Measurements from ENCODE around the gene PDCD7.

PDCD7 gene

DNA sequence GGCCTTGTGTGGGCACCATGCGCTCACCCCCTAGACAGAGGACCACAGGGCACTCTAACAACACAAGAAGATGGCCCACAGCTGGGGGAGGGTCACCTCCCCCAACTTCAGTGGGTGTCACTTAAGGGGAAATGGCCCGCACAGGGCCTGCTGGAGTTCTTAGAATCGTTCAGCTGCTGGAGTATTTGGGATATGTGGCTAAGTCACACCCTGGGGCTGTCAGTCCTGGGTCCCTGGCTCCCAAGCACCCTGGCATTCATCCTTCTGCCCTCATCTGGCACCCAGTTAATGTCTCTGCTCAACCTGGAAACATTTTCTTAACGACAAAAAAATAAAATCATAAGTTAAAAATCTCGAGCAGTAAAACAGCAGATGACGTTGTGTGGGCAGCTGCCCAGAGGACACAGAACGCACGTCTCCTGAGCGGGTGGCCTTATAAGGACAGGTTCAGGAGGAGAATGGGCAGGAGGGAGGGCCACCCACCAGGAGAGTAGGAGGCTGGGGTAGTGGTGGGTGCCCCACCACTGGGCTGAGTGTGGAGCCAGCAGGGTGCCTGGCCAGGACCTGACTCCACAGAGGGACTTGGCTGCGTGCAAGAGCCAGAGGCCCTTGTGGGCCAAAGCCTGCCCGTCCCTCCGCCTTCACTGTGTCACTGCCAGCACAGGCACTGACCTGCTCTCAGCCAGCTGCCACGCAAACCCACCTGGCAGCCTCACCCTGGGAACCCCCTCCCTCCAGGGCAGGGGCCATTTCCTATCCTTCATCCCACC lies 45.5 kb downstream of the PDCD7 start:
- H3K36me3 ChIP-seq (ENCODE audit: control insufficient read depth, low read depth, low read length) = no peaks in the 10 kb centered on the region
- peaks cover 23% of the 10 kb centered on the region for H3K4me1 ChIP-seq (ENCODE audit: control insufficient read depth, low read depth, low read length)
- H3K27ac ChIP-seq (ENCODE audit: low read length) = no peak overlapping the region
- no peak overlapping the region for H3K9ac ChIP-seq (ENCODE audit: low read length)
- no peaks in the 10 kb centered on the region for H3K9me3 ChIP-seq (ENCODE audit: control insufficient read depth, low read depth, low read length)
- H3K27me3 ChIP-seq (ENCODE audit: control insufficient read depth, insufficient read depth, low read length) = no peaks in the 10 kb centered on the region
- H3K4me3 ChIP-seq (ENCODE audit: low read length) = no peak overlapping the region

DNA sequence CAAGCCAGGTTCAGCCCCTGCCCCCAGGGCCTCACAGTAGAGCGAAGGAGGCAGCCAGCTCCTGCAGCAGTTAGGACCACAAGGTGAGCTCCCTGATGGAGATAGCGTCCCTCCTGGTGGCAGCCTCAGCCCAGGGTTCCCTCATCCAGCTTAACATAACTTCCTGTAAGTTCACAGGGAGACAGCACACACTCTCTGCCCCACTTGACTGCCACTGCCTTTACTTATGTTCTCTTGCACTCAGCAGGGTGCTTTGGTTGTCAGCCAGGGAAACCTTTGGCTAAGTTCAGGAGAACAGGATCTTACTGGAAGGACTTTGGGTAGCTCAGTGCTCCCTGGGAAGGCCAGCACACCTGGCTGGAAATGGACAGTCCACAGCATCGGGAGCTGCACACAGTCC lies 46.2 kb downstream of the PDCD7 start:
- Histone ChIP-seq H3K4me1 (ENCODE audit: control insufficient read depth, low read depth, low read length) (peaks cover 29% of the 10 kb centered on the region), H3K4me3 (ENCODE audit: low read length) (no peak overlapping the region), H3K9me3 (ENCODE audit: control insufficient read depth, low read depth, low read length) (no peaks in the 10 kb centered on the region), H3K36me3 (ENCODE audit: control insufficient read depth, low read depth, low read length) (no peaks in the 10 kb centered on the region), H3K27me3 (ENCODE audit: control insufficient read depth, insufficient read depth, low read length) (no peaks in the 10 kb centered on the region), H3K9ac (ENCODE audit: low read length) (no peak overlapping the region), H3K27ac (ENCODE audit: low read length) (no peak overlapping the region)

DNA sequence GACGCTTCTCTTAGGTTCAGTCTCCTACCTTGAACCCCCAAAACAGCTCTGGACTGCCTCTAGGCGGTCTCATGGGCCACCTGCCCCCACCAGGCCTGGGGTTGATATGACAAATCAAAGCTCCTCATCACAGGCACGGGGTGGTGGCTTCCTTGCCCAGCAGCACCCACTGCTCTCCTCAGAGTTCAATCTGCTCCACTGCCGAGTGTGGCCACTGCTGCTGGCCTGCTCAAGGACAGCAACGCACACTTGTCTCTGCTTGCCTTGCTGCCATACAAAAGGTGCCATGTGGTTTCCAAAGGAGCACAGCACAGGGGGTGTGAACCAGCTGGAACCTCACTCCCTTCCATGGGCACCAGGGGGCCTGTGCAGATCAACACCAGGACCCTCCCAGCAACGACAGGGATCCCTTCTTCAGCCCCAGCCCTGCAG lies 46.9 kb downstream of the PDCD7 start:
- Histone ChIP-seq H3K9ac (ENCODE audit: low read length) (no peak overlapping the region), H3K4me3 (ENCODE audit: low read length) (no peak overlapping the region), H3K9me3 (ENCODE audit: control insufficient read depth, low read depth, low read length) (no peaks in the 10 kb centered on the region), H3K4me1 (ENCODE audit: control insufficient read depth, low read depth, low read length) (peaks cover 33% of the 10 kb centered on the region), H3K27ac (ENCODE audit: low read length) (no peak overlapping the region), H3K27me3 (ENCODE audit: control insufficient read depth, insufficient read depth, low read length) (no peaks in the 10 kb centered on the region), H3K36me3 (ENCODE audit: control insufficient read depth, low read depth, low read length) (no peaks in the 10 kb centered on the region)

DNA sequence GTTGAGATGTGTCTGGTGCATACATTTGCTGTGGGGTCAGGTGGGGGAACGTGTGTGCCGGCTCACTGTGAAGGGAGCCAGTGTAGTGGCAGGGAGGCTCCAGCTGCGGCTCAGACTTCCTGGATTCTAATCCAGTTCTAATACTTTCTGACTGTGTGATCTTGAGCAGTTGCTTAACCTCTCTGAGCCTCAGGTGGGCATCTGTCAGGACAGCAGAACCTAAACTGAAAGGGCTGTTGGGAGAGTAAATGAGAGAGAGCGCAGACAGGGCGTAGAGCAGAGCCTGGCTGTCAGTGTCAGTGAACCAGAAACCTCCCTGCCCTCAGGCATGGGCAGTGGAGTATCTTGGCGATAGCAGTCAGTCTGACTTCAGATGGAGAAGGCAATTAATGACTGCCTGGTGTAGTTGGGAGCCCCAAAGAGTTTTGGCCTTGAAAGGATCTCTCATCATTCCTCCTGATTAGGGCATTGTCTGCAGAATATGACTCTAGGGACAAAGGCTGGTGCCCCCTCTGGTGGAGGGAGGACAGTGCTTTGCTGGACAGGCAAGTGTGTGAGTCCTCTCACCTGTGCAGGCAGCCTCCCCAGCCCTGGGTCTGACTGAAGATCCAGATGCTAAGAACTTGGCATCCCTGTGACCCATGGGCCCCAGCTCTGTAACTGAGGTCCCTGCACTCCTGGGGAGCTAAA lies 47.5 kb downstream of the PDCD7 start:
- no peaks in the 10 kb centered on the region for H3K27me3 ChIP-seq (ENCODE audit: control insufficient read depth, insufficient read depth, low read length)
- H3K4me1 ChIP-seq (ENCODE audit: control insufficient read depth, low read depth, low read length) = peaks cover 33% of the 10 kb centered on the region
- H3K9ac ChIP-seq (ENCODE audit: low read length) = no peak overlapping the region
- H3K36me3 ChIP-seq (ENCODE audit: control insufficient read depth, low read depth, low read length) = no peaks in the 10 kb centered on the region
- no peaks in the 10 kb centered on the region for H3K9me3 ChIP-seq (ENCODE audit: control insufficient read depth, low read depth, low read length)
- no peak overlapping the region for H3K27ac ChIP-seq (ENCODE audit: low read length)
- H3K4me3 ChIP-seq (ENCODE audit: low read length) = no peak overlapping the region

DNA sequence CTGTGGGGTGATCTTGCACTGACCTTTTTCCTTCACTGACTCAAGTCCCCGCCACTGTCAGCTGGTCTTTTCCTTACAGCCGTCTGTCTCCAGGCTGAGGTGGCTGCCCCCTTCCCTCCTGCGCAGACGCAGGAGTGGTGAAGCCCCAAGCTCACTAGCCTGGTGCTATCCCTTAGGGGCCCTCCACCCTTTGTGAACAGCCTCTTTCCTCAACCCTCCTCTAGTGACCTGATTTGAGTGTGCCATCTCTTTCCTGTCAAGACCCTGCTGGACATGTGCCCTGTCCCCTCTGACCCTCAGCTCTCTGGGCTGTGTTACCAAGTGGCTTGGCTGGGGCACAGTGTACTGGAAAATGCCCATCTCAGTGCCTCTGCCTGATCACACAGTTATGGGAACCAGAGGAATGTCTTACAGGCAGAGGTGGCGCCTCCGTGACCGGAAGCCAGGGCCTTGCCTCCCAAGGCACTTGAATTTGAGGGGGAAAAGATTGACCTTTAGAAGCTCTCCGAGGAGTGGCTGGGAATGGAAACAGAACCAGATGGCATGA lies 48.3 kb downstream of the PDCD7 start:
- Histone ChIP-seq H3K27ac (ENCODE audit: low read length) (no peak overlapping the region), H3K4me1 (ENCODE audit: control insufficient read depth, low read depth, low read length) (peaks cover 33% of the 10 kb centered on the region), H3K36me3 (ENCODE audit: control insufficient read depth, low read depth, low read length) (no peaks in the 10 kb centered on the region), H3K4me3 (ENCODE audit: low read length) (no peak overlapping the region), H3K27me3 (ENCODE audit: control insufficient read depth, insufficient read depth, low read length) (no peaks in the 10 kb centered on the region), H3K9me3 (ENCODE audit: control insufficient read depth, low read depth, low read length) (no peaks in the 10 kb centered on the region), H3K9ac (ENCODE audit: low read length) (no peak overlapping the region)

DNA sequence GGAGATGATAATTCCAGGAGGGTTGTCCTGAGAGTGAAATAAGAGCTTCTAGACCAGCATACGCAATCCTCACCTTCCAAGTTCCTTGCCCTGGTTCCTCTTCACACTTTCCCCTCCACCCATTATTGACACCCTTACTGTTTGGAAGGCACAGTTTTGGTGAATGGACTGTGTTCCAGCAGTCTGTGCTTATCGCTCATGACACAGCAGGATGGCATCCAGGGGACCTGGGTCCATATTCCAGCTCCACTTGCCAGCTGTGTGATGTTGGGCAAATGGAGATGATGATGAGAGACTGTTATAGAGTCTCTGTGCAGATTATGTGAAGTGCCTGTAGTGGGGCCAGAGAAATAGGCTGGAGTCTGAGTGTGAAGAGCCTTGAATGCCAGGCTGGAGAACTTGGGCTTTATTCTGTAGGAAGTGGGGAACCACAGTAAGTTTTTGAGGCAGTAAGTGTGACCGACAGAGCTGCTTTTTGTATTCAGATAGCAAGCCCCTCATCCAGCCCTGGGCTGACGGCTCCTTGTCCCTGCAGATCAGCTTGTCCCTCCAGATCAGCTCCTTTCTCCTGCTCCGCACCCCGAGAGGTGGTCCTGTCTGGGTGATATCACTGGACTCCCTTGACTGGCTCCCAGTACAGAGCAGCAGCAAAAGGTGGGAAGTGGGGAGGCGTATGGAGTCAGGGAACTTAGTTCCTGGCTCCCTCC lies 49.0 kb downstream of the PDCD7 start:
- Histone ChIP-seq H3K9me3 (ENCODE audit: control insufficient read depth, low read depth, low read length) (no peaks in the 10 kb centered on the region), H3K36me3 (ENCODE audit: control insufficient read depth, low read depth, low read length) (no peaks in the 10 kb centered on the region), H3K27ac (ENCODE audit: low read length) (no peak overlapping the region), H3K9ac (ENCODE audit: low read length) (no peak overlapping the region), H3K4me1 (ENCODE audit: control insufficient read depth, low read depth, low read length) (peaks cover 33% of the 10 kb centered on the region), H3K27me3 (ENCODE audit: control insufficient read depth, insufficient read depth, low read length) (no peaks in the 10 kb centered on the region), H3K4me3 (ENCODE audit: low read length) (no peak overlapping the region)

DNA sequence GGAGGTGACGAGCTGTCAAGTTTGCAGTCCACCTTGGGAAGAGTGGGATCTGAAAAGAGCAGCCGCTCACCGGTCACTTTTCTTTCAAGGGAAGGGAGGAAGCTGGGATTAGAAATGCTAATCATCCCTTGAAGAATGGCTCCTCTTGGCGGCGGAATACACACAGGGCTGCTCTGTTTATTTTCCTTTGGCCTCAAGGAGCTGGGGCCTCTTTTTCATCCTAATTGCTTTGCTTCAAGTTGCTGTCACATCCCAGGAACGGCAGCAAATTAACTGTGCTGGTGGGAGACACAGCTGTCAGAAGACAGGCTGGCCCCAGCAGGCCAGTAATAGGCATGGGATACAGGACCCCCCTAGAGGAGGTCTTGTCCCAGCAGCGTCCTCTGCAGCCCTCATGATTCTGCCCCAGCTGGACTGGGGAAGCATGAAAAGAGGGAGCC lies 50.3 kb downstream of the PDCD7 start:
- Histone ChIP-seq H3K4me3 (ENCODE audit: low read length) (peak overlapping the region; percentile 27), H3K27me3 (ENCODE audit: control insufficient read depth, insufficient read depth, low read length) (no peaks in the 10 kb centered on the region), H3K36me3 (ENCODE audit: control insufficient read depth, low read depth, low read length) (no peaks in the 10 kb centered on the region), H3K4me1 (ENCODE audit: control insufficient read depth, low read depth, low read length) (peaks cover 25% of the 10 kb centered on the region), H3K27ac (ENCODE audit: low read length) (no peak overlapping the region), H3K9ac (ENCODE audit: low read length) (no peak overlapping the region), H3K9me3 (ENCODE audit: control insufficient read depth, low read depth, low read length) (no peaks in the 10 kb centered on the region)

DNA sequence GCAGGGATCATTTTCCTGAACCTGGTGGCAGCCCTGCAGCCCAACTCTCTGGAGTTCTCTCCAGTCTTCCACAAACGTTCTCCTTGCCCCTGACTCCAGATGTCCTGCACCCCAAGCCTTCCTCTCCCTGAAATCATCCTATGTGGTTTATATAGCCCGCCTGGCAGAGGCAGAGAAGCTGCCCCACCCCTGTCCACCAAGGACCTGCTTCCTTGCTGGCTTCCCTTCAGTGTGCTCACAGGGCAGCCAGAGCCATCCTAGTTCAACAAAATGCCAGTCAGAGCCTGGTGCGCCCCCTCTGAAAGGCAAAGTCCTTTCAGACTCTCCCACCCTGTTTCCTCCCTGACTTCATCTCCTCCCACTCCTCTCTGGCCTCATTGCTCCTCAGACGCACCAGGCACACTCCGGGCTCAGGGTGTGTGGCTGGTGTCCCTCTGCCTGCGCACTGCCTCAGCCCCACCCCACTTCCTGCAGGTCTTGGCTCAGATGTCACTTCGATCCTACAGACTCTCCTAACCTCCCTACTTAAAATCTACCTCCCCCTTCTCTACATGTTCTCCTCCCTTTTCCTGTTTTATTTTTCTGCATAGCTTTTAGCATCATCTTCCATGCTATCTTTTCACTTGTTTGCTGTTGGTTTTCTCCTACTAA lies 51.2 kb downstream of the PDCD7 start:
- Histone ChIP-seq H3K9ac (ENCODE audit: low read length) (no peak overlapping the region), H3K27me3 (ENCODE audit: control insufficient read depth, insufficient read depth, low read length) (no peaks in the 10 kb centered on the region), H3K36me3 (ENCODE audit: control insufficient read depth, low read depth, low read length) (no peaks in the 10 kb centered on the region), H3K4me3 (ENCODE audit: low read length) (peak overlapping the region; percentile 27), H3K4me1 (ENCODE audit: control insufficient read depth, low read depth, low read length) (peaks cover 25% of the 10 kb centered on the region), H3K9me3 (ENCODE audit: control insufficient read depth, low read depth, low read length) (no peaks in the 10 kb centered on the region), H3K27ac (ENCODE audit: low read length) (no peak overlapping the region)

DNA sequence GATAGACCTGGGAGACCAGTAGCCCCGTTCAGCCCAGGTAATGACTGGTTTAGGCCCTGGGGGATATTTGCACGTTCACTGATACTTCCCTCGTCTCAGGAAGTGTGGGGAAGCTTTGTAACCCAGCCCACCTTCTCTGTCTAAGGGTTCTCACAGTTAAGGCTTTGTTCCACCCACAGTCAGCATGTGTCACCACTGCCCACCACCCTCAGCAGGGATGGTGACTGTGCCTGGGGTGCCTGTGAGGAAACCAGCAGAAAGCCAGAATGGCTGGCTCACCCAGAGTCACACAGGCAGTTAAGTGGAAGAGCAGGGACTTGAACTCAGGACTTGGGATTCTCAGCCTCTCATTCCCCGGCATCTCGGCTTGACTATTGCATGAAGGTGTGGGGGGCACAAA lies 51.9 kb downstream of the PDCD7 start:
- H3K9ac ChIP-seq (ENCODE audit: low read length) = no peak overlapping the region
- H3K4me1 ChIP-seq (ENCODE audit: control insufficient read depth, low read depth, low read length) = peaks cover 25% of the 10 kb centered on the region
- H3K27ac ChIP-seq (ENCODE audit: low read length) = no peak overlapping the region
- no peaks in the 10 kb centered on the region for H3K9me3 ChIP-seq (ENCODE audit: control insufficient read depth, low read depth, low read length)
- no peak overlapping the region for H3K4me3 ChIP-seq (ENCODE audit: low read length)
- no peaks in the 10 kb centered on the region for H3K27me3 ChIP-seq (ENCODE audit: control insufficient read depth, insufficient read depth, low read length)
- no peaks in the 10 kb centered on the region for H3K36me3 ChIP-seq (ENCODE audit: control insufficient read depth, low read depth, low read length)

DNA sequence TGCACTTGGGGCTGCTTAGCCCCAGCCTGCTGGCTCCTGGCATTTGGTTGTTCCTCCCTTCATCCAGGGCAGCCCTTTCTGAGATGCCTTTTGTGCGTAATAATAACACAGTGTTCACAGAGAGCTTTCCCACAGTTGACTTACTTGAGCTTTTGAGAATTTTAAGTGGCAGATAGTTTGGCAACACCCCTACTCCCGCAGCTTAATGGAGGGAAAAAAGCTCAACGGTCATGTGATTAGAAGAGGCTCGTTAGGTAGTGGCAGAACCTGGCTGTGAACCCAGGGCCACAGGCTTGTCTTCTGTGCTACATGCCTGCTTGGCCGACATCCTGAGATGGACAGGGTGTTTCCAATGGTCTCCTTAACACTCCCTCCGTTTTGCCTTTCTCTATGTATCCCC lies 52.3 kb downstream of the PDCD7 start:
- H3K36me3 ChIP-seq (ENCODE audit: control insufficient read depth, low read depth, low read length) = no peaks in the 10 kb centered on the region
- peaks cover 25% of the 10 kb centered on the region for H3K4me1 ChIP-seq (ENCODE audit: control insufficient read depth, low read depth, low read length)
- H3K9me3 ChIP-seq (ENCODE audit: control insufficient read depth, low read depth, low read length) = no peaks in the 10 kb centered on the region
- no peak overlapping the region for H3K4me3 ChIP-seq (ENCODE audit: low read length)
- H3K27ac ChIP-seq (ENCODE audit: low read length) = no peak overlapping the region
- no peak overlapping the region for H3K9ac ChIP-seq (ENCODE audit: low read length)
- no peaks in the 10 kb centered on the region for H3K27me3 ChIP-seq (ENCODE audit: control insufficient read depth, insufficient read depth, low read length)

DNA sequence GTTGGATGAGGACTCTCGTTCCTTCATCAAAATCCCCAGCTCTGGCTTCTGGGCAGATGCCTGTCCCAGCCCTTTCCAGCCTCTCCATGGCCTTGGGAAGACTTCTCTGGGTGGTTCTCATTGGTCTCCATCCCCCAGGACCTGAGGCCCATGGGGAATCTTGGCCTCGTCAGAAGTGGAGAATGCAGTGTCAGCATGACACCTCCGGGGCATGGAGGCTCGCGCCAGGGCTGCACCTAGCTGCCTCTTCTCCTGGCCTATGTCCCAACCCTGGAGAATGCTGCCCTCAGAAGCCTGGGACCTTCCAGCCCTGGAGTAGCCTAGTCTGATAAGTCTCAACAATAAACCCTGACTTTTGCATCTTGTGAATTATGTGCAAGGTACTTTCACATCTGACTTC lies 54.0 kb downstream of the PDCD7 start:
- H3K4me3 ChIP-seq (ENCODE audit: low read length) = no peak overlapping the region
- H3K27ac ChIP-seq (ENCODE audit: low read length) = no peak overlapping the region
- H3K4me1 ChIP-seq (ENCODE audit: control insufficient read depth, low read depth, low read length) = peaks cover 25% of the 10 kb centered on the region
- H3K9ac ChIP-seq (ENCODE audit: low read length) = no peak overlapping the region
- H3K36me3 ChIP-seq (ENCODE audit: control insufficient read depth, low read depth, low read length) = no peaks in the 10 kb centered on the region
- H3K9me3 ChIP-seq (ENCODE audit: control insufficient read depth, low read depth, low read length) = no peaks in the 10 kb centered on the region
- H3K27me3 ChIP-seq (ENCODE audit: control insufficient read depth, insufficient read depth, low read length) = no peaks in the 10 kb centered on the region
